Measurements from ENCODE around the gene BATF.
A peak's percentile ranks its signal among the peaks of the same experiment; 100 is the strongest.

DNA sequence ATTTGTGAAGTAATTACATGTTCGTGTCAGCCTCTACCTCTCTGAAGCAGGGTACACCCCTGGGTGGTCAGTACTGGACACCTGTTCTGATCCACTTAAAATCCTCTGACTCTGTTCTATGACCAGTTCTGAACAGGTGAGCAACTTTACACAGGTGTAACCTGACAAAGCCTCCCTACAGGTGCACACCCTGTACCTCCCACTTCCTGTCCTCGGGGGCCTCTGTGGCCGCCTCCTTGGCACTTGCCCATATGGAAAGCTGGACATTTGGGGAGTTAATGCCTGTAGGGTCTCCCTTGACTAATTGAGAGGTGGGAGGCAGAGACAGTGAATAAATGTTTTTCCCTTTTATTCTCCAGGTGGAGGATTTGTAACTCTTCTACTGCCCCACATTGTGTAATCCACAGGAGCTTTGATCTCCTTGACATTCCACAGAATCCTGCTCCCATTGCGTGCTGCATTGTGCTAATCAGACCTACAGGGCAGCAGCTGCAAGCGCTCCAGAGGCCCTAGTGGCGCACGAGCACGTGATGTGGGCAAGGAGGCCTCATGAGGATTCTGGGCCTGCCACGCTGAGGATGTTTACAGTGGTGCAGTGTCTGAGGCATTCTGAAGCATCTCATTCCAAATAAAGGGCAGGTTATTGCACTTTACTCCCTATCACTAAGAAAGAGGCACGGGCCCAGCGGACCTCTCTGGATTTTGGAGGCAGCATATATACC lies 45.8 kb upstream of the BATF start:
- TF ChIP-seq, protein P1, sequence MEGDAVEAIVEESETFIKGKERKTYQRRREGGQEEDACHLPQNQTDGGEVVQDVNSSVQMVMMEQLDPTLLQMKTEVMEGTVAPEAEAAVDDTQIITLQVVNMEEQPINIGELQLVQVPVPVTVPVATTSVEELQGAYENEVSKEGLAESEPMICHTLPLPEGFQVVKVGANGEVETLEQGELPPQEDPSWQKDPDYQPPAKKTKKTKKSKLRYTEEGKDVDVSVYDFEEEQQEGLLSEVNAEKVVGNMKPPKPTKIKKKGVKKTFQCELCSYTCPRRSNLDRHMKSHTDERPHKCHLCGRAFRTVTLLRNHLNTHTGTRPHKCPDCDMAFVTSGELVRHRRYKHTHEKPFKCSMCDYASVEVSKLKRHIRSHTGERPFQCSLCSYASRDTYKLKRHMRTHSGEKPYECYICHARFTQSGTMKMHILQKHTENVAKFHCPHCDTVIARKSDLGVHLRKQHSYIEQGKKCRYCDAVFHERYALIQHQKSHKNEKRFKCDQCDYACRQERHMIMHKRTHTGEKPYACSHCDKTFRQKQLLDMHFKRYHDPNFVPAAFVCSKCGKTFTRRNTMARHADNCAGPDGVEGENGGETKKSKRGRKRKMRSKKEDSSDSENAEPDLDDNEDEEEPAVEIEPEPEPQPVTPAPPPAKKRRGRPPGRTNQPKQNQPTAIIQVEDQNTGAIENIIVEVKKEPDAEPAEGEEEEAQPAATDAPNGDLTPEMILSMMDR (IDR thresholded peaks at IDR 0.05; ENCODE audit: control extremely low read depth in 1 of 3, insufficient read depth in 1 of 3, low read depth in 1 of 3, low read length in 3 of 3): peak in 2 of 3 experiments; percentile 0 to 6; a peak in 2 of 4 replicates
- TF ChIP-seq BRCA1 (IDR thresholded peaks at IDR 0.05; ENCODE audit: low read depth, low read length) (no peak), TCF12 (IDR thresholded peaks at IDR 0.05; ENCODE audit: low read depth, low read length) (no peak), CEBPB (IDR thresholded peaks at IDR 0.05; ENCODE audit: low read depth, low read length) (peak; percentile 83), CHD1 (IDR thresholded peaks at IDR 0.05; ENCODE audit: low read depth, low read length) (no peak), POLR2AphosphoS5 (IDR thresholded peaks at IDR 0.05; ENCODE audit: low read depth, low read length) (no peak), RNF2 (IDR thresholded peaks at IDR 0.05; ENCODE audit: borderline replicate concordance, low read depth, low read length, missing control alignments, poor library complexity, severe bottlenecking) (no peak), SP1 (IDR thresholded peaks at IDR 0.05; ENCODE audit: low read depth, low read length) (no peak), ZNF274 (IDR thresholded peaks at IDR 0.05; ENCODE audit: borderline replicate concordance, extremely low read depth, low read length) (no peak), HDAC2 (IDR thresholded peaks at IDR 0.05; ENCODE audit: borderline replicate concordance in 1 of 2, low read depth in 2 of 2, low read length in 2 of 2) (no peak), CREB1 (IDR thresholded peaks at IDR 0.05) (no peak), POLR2A (IDR thresholded peaks at IDR 0.05; ENCODE audit: control extremely low read depth in 1 of 2, low read depth in 2 of 2, low read length in 2 of 2) (no peak)
- TF ChIP-seq, protein P2, sequence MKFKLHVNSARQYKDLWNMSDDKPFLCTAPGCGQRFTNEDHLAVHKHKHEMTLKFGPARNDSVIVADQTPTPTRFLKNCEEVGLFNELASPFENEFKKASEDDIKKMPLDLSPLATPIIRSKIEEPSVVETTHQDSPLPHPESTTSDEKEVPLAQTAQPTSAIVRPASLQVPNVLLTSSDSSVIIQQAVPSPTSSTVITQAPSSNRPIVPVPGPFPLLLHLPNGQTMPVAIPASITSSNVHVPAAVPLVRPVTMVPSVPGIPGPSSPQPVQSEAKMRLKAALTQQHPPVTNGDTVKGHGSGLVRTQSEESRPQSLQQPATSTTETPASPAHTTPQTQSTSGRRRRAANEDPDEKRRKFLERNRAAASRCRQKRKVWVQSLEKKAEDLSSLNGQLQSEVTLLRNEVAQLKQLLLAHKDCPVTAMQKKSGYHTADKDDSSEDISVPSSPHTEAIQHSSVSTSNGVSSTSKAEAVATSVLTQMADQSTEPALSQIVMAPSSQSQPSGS (IDR thresholded peaks at IDR 0.05; ENCODE audit: low read length): no peak

Measured in H1 (cell line).